Stimulated activated CD8-positive, alpha-beta memory T cell treated with anti-CD3 and anti-CD28 coated beads, Interleukin-12 subunit alpha, Interleukin-12 subunit beta, amount 100 ng/mL, for 24 hours (primary cell): ENCODE results near the gene OR5AL1.
"Not testable (repeated sequence)": the region's sequence is repeated elsewhere in the genome, so short reads cannot be mapped to it uniquely, and the experiment has no call there.

Experiments used
- DNase-seq: peaks from one replicate; pipeline ENCODE4 v3.0.0-alpha.2; 2020; ENCODE audit errors: extremely low read depth

OR5AL1 gene

GRCh38 chr11:56412396-56412795 lies at the start of gene OR5AL1:
Gene OR5AL1, plus strand, starts transcription at chr11:56412696.
- no peak for DNase-seq

- no peak for DNase-seq
Observed at GRCh38 chr11:56375324-56375723, 37.2 kb upstream of the OR5AL1 start, which contains the start of gene OR8U1. Gene OR8U1, plus strand, starts transcription at chr11:56375624. Its CDS starts 0 bp downstream, at chr11:56375624.

GRCh38 chr11:56380120-56380519 lies 32.4 kb upstream of the OR5AL1 start:
- no peak for DNase-seq

DNA sequence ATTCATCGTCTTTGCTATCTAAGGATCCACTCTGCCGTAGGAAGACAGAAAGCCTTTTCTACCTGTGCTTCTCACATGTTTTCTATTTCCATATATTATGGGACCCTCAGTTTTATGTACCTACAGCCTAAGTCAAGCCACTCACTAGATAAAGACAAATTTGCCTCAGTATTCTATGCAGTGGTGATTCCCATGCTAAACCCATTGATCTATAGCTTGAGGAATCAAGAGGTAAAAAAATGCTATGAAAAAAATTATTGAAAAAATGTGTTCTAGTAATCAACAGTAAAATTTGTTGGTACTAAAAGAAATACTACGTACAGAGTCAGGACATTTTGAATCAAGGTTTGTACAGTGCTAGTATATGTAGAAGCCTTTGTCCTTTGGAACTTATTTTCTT lies 18.1 kb upstream of the OR5AL1 start:
- DNase-seq: no peak

DNA sequence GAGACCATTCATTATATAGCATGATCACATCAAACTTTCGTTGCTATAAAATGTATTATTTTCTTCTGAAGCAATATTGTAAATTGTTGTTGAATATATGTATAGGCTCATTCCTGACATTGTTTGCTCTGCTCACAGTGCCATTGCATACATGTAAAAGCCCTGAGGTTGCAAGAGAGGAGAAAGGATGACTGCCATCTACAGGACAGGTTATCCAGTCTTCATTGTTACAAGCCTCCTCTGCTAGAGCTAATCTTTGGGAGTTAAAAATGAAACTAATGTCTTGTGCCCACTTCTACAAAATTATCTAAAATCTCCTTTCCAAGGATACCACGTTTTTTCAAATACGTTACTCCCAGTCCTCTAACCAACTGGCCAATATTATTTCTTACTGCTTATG lies 16.4 kb upstream of the OR5AL1 start:
- DNase-seq: no peak

DNA sequence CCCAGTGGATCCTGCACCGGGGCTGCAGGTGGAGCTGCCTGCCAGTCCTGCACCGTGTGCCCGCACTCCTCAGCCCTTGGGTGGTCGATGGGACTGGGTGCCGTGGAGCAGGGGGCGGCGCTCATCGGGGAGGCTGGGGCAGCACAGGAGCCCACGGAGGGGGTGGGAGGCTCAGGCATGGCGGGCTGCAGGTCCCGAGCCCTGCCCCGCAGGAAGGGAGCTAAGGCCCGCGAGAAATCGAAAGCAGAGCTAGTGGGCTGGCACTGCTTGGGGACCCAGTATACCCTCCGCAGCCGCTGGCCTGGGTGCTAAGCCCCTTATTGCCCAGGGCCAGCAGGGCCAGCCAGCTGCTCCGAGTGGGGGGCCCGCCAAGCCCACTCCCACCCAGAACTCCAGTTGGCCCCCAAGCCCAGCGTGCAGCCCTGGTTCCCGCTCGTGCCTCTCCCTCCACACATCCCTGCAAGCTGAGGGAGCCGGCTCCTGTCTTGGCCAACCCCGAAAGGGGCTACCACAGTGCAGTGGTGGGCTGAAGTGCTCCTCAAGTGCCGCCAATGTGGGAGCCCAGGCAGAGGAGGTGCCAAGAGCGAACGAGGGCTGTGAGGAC lies 10.5 kb upstream of the OR5AL1 start:
- DNase-seq: not testable (repeated sequence)

DNA sequence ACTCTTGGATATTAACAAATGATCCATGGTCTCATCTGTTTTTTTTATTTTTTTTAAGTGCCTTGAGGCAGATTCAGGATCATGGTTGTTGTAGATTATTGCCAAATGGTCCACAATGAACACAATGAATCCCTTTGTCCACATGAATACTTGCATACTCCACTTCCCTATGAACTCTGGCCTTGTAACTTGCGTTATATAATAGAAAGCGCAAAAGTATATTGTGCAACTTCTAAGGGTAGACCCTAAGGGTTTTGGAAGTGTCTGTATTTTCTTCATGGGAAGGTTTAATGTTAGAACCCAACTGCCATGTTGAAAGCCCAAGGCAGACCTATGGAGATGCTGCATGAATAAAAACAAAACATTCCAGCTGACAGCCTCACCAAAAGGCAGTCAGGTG lies 8.1 kb upstream of the OR5AL1 start:
- no peak for DNase-seq

GRCh38 chr11:56410801-56411200 lies 1.7 kb upstream of the OR5AL1 start:
- DNase-seq: no peak

DNA sequence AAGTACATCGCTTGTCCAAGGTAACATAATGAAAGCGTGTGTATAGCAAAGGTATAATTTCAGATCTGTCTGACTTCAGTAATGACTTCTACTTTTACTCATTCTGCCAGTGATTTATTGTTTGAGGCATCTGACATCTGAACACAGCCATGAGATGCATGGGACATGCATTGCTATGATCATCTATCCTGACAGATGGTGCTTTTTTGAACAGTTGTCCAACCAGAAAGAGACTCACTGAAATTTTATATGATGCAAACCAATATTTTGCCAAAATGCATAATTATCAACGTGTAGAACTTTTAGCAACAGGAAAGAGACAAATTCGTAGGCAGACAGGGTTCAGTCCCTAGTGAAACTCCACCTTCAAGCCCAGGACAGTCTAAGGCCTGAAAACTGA lies 41.0 kb downstream of the OR5AL1 start:
- DNase-seq: no peak

DNA sequence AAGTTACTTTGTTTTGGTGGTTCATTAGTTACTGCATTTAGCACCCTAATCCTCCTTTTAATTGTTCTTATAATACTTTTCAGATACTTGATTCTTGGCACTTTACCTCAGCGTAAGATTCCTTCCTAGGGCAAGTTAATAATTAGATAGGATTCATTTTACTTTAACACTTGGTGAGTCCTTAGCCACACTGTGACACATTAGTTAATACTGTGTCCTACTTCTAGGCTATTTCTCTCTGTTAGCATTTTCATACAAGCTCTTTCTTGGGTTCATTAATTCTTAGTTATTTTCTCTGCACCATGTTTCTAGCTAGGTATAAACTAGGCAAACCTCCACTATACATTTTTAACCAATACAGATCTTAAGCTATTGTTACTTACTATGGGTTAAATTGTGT lies 44.6 kb downstream of the OR5AL1 start:
- DNase-seq: no peak
